OCI-LY1 (cell line): Measurements from ENCODE around the gene SLC25A17.
"Not testable (repeated sequence)": the region's sequence is repeated elsewhere in the genome, so short reads cannot be mapped to it uniquely, and the experiment has no call there.

Experiments
- H2AFZ ChIP-seq: fragments of 200-600 bp; sonication (generic), shearing (Covaris generic); 2 replicates; pipeline ENCODE4 v1.6.0; 2014; ENCODE audit warnings: antibody characterized with exemption, mild to moderate bottlenecking, low read length
- H3F3A ChIP-seq: fragments of 200-600 bp; sonication (generic), shearing (Covaris generic); 2 replicates; pipeline ENCODE4 v1.6.0; 2014; ENCODE audit warnings: mild to moderate bottlenecking, antibody characterized with exemption, low read length, moderate library complexity; ENCODE audit not compliant: insufficient read depth
- H3K27ac ChIP-seq: fragments of 200-600 bp; sonication (generic); 2 replicates; pipeline ENCODE4 v1.5.1; 2014; ENCODE audit warnings: low read length, mixed run types, mild to moderate bottlenecking, low read depth; ENCODE audit not compliant: poor library complexity, severe bottlenecking
- H3K27me3 ChIP-seq: fragments of 200-600 bp; sonication (generic); 2 replicates; pipeline ENCODE4 v1.6.0; 2014; ENCODE audit warnings: antibody characterized with exemption, mild to moderate bottlenecking, low read length, moderate library complexity; ENCODE audit not compliant: insufficient read depth
- H3K36me3 ChIP-seq: fragments of 200-600 bp; sonication (generic); 2 replicates; pipeline ENCODE4 v1.6.1; 2014; ENCODE audit warnings: mild to moderate bottlenecking, antibody characterized with exemption, low read length, moderate library complexity, mixed read lengths; ENCODE audit not compliant: insufficient read depth
- H3K4me1 ChIP-seq: fragments of 200-600 bp; sonication (generic); 2 replicates; pipeline ENCODE4 v1.5.1; 2014; ENCODE audit warnings: mild to moderate bottlenecking, low read length, moderate library complexity; ENCODE audit not compliant: insufficient read depth, severe bottlenecking
- H3K4me2 ChIP-seq: fragments of 200-600 bp; sonication (generic), shearing (Covaris generic); 2 replicates; pipeline ENCODE4 v1.6.1; 2014; ENCODE audit warnings: low read length
- H3K4me3 ChIP-seq: fragments of 200-600 bp; sonication (generic); 2 replicates; pipeline ENCODE4 v1.5.1; 2014; ENCODE audit warnings: low read length, low read depth, mild to moderate bottlenecking, mixed read lengths; ENCODE audit not compliant: poor library complexity, severe bottlenecking
- H3K79me2 ChIP-seq: fragments of 200-600 bp; shearing (Covaris generic); 2 replicates; pipeline ENCODE4 v1.6.1; 2016; ENCODE audit warnings: mixed run types, low read length, mixed read lengths; ENCODE audit not compliant: insufficient read depth
- H3K9ac ChIP-seq: fragments of 200-600 bp; sonication (generic), shearing (Covaris generic); 2 replicates; pipeline ENCODE4 v1.6.1; 2014; ENCODE audit warnings: mild to moderate bottlenecking, low read length, mixed read lengths
- H3K9me2 ChIP-seq: fragments of 200-600 bp; sonication (generic), shearing (Covaris generic); 2 replicates; pipeline ENCODE4 v1.6.1; 2014; ENCODE audit warnings: low read depth, mild to moderate bottlenecking, low read length, mixed read lengths
- H3K9me3 ChIP-seq: fragments of 200-600 bp; shearing (Covaris generic); 2 replicates; pipeline ENCODE4 v1.6.1; 2014; ENCODE audit warnings: low read length, mixed read lengths
- H4K20me1 ChIP-seq: fragments of 200-600 bp; sonication (generic), shearing (Covaris generic); 2 replicates; pipeline ENCODE4 v1.6.0; 2016; ENCODE audit warnings: mild to moderate bottlenecking, low read length; ENCODE audit not compliant: insufficient read depth
- EZH2 ChIP-seq: fragments of 200-600 bp; sonication (generic), shearing (Covaris generic); IDR thresholded peaks from 2 replicates; pipeline ENCODE4 v1.8.0; 2017; ENCODE audit warnings: borderline replicate concordance, mixed run types, mild to moderate bottlenecking, antibody characterized with exemption, low read length, moderate library complexity, mixed read lengths
- TF ChIP-seq, protein P1 (sequence below): fragments of 200-600 bp; sonication (generic), shearing (Covaris generic); IDR thresholded peaks from 2 replicates; pipeline ENCODE4 v1.5.1; 2017; ENCODE audit warnings: mild to moderate bottlenecking, antibody characterized with exemption, low read length, moderate library complexity, mixed read lengths

The SLC25A17 gene

DNA sequence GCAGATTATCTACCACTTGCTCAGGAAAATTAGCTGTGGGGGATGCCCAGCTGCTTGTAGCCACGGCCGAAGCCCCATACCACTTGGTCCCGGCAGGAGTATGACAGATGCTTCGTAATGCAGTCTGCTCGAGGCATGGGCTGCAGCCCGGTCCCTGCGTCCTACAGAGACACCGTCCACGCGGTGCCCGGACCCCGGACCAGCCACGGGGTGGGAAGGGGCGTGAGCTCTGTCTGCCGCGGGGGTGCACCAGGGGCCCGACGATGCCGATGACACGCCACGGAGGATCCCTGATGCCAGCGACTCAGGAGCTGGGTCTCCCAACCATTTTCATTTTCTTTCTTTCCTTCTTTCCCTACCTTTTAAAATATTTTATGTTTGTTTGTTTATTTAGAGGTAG, 30.0 kb downstream of the SLC25A17 start:
- no peaks in the 10 kb centered on the region for H3K9me3 ChIP-seq
- H3K27me3 ChIP-seq = no peaks in the 10 kb centered on the region
- H3K27ac ChIP-seq = no peak overlapping the region
- H3K9ac ChIP-seq = no peak overlapping the region
- no peak for TF ChIP-seq EZH2
- no peaks in the 10 kb centered on the region for H3K4me1 ChIP-seq
- H2AFZ ChIP-seq = no peak overlapping the region
- H4K20me1 ChIP-seq = no peaks in the 10 kb centered on the region
- H3K4me2 ChIP-seq = no peak overlapping the region
- H3K79me2 ChIP-seq = no peaks in the 10 kb centered on the region
- peaks cover 82% of the 10 kb centered on the region for H3K36me3 ChIP-seq
- H3K4me3 ChIP-seq = no peak overlapping the region
- H3K9me2 ChIP-seq = no peaks in the 10 kb centered on the region
- no peaks in the 10 kb centered on the region for H3F3A ChIP-seq

DNA sequence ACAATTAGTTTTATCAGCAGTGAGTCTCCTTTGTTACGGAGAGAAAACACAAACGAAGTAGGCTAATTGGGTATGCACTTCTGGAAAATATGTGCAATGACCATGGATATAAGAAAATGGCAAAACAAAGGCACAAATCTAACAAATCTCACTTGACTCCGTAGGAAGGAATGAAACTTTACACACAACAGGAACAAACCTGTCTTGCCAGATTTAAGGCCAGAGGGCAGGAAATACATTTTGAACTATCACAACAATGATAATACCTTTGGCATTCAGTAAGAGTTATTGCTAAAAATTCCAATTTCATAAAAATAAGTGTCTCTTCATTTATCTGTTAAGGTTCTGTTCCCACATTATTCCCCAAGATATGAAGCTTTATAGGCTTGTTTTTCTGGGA, 36.6 kb downstream of the SLC25A17 start:
- H3K9ac ChIP-seq = no peak overlapping the region
- H4K20me1 ChIP-seq = no peaks in the 10 kb centered on the region
- no peaks in the 10 kb centered on the region for H3K9me2 ChIP-seq
- H3K4me1 ChIP-seq = no peaks in the 10 kb centered on the region
- no peak for TF ChIP-seq EZH2
- TF ChIP-seq, protein P1, sequence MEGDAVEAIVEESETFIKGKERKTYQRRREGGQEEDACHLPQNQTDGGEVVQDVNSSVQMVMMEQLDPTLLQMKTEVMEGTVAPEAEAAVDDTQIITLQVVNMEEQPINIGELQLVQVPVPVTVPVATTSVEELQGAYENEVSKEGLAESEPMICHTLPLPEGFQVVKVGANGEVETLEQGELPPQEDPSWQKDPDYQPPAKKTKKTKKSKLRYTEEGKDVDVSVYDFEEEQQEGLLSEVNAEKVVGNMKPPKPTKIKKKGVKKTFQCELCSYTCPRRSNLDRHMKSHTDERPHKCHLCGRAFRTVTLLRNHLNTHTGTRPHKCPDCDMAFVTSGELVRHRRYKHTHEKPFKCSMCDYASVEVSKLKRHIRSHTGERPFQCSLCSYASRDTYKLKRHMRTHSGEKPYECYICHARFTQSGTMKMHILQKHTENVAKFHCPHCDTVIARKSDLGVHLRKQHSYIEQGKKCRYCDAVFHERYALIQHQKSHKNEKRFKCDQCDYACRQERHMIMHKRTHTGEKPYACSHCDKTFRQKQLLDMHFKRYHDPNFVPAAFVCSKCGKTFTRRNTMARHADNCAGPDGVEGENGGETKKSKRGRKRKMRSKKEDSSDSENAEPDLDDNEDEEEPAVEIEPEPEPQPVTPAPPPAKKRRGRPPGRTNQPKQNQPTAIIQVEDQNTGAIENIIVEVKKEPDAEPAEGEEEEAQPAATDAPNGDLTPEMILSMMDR = no peak
- H3K4me3 ChIP-seq = no peak overlapping the region
- H3F3A ChIP-seq = no peaks in the 10 kb centered on the region
- no peaks in the 10 kb centered on the region for H3K79me2 ChIP-seq
- no peaks in the 10 kb centered on the region for H3K9me3 ChIP-seq
- no peak overlapping the region for H3K27ac ChIP-seq
- H2AFZ ChIP-seq = no peak overlapping the region
- H3K27me3 ChIP-seq = no peaks in the 10 kb centered on the region
- H3K36me3 ChIP-seq = peaks cover 81% of the 10 kb centered on the region
- H3K4me2 ChIP-seq = no peak overlapping the region

DNA sequence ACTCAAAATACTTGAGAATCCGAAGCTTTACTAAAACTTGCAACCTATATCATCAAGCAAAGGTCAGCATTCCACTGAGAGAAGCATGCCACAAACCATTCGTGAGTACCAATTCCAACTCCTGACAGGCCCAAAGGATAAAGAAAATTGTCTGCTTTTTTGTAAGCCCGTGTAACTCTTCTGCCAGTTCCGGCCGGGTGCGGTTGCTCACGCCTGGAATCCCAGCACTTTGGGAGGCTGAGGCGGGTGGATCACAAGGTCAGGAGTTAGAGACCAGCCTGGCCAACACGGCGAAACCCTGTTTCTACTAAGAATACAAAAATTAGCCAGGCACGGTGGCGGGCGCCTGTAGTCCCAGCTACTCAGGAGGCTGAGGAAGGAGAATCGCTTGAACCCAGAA, 37.4 kb downstream of the SLC25A17 start:
- H3K9me2 ChIP-seq, H3K4me1 ChIP-seq, H3K27ac ChIP-seq, H3K79me2 ChIP-seq, H3K4me3 ChIP-seq, H4K20me1 ChIP-seq, H2AFZ ChIP-seq, H3F3A ChIP-seq, H3K9ac ChIP-seq, H3K9me3 ChIP-seq, H3K4me2 ChIP-seq, H3K27me3 ChIP-seq: not testable (repeated sequence)
- peaks cover 79% of the 10 kb centered on the region for H3K36me3 ChIP-seq

DNA sequence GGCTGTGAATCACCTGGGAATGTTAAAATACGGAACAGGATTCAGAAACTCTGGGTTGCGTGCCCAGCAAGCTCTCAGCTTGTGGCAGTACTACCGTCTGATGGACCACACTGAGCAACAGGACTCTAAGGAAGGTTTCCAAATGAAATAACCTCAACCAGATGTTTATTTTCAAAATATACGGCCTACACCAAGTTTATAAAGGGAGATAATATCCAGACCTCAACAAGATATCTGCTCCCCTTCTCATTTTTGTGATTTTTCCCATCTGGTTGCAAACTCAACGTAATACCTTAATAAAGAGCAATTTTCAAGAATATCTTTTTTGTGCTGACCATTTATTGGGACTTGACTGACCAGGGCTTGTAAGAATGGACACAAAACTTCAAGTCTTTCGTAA, 49.4 kb downstream of the SLC25A17 start:
- H3K4me1 ChIP-seq = peaks cover 13% of the 10 kb centered on the region
- no peaks in the 10 kb centered on the region for H3K9me2 ChIP-seq
- no peaks in the 10 kb centered on the region; the same call in 1 of the 2 replicates for H3F3A ChIP-seq
- no peaks in the 10 kb centered on the region for H3K9me3 ChIP-seq
- TF ChIP-seq, protein P1 = no peak
- no peak for TF ChIP-seq EZH2
- H3K36me3 ChIP-seq = peaks cover 62% of the 10 kb centered on the region
- no peak overlapping the region for H2AFZ ChIP-seq
- H3K9ac ChIP-seq = no peak overlapping the region
- H3K27me3 ChIP-seq = no peaks in the 10 kb centered on the region
- no peak overlapping the region for H3K4me3 ChIP-seq
- H3K79me2 ChIP-seq = no peaks in the 10 kb centered on the region
- no peaks in the 10 kb centered on the region for H4K20me1 ChIP-seq
- H3K27ac ChIP-seq = no peak overlapping the region
- H3K4me2 ChIP-seq = no peak overlapping the region
